Hepatocyte (in vitro differentiated cells): ENCODE data around the gene CGB5. TPM values are rescaled to one million over a fixed set of nuclear protein-coding genes. Genes with fewer than 3 reads are reported as not detected.
"Not testable (repeated sequence)": the region's sequence is repeated elsewhere in the genome, so short reads cannot be mapped to it uniquely, and the experiment has no call there.

Experiments used
- DNase-seq: peaks from one replicate; pipeline ENCODE4 v3.0.0-alpha.2; 2016; ENCODE audit warnings: low spot score
- H2AFZ ChIP-seq: fragments of 200-600 bp; sonication (generic); 2 replicates; pipeline ENCODE4 v1.6.0; 2016; ENCODE audit warnings: antibody characterized with exemption, mild to moderate bottlenecking
- H3K27ac ChIP-seq: fragments of 200-600 bp; sonication (generic); 2 replicates; pipeline ENCODE4 v1.5.1; 2016; ENCODE audit warnings: mild to moderate bottlenecking
- H3K27me3 ChIP-seq: fragments of 200-600 bp; sonication (generic); 2 replicates; pipeline ENCODE4 v1.6.1; 2016
- H3K36me3 ChIP-seq: fragments of 200-600 bp; sonication (generic); replicated peaks from 2 replicates; pipeline ENCODE4 v1.5.1; 2016; ENCODE audit warnings: low read depth; ENCODE audit not compliant: insufficient read depth
- H3K4me1 ChIP-seq: fragments of 200-600 bp; sonication (generic); 2 replicates; pipeline ENCODE4 v1.5.1; 2016; ENCODE audit warnings: mild to moderate bottlenecking, moderate library complexity; ENCODE audit not compliant: insufficient read depth
- H3K4me2 ChIP-seq: fragments of 200-600 bp; sonication (generic); 2 replicates; pipeline ENCODE4 v1.6.0; 2016
- H3K4me3 ChIP-seq: fragments of 200-600 bp; sonication (generic); 2 replicates; pipeline ENCODE4 v1.5.1; 2016; ENCODE audit warnings: mild to moderate bottlenecking
- H3K79me2 ChIP-seq: fragments of 200-600 bp; sonication (generic); 2 replicates; pipeline ENCODE4 v1.6.0; 2017; ENCODE audit warnings: mild to moderate bottlenecking
- H3K9me2 ChIP-seq: fragments of 200-600 bp; sonication (generic); replicated peaks from 2 replicates; pipeline ENCODE4 v1.6.0; 2017; ENCODE audit warnings: mild to moderate bottlenecking; ENCODE audit not compliant: insufficient read depth
- H3K9me3 ChIP-seq: fragments of 200-600 bp; sonication (generic); 2 replicates; pipeline ENCODE4 v1.5.1; 2016; ENCODE audit warnings: low read depth, mild to moderate bottlenecking
- H4K20me1 ChIP-seq: fragments of 200-600 bp; sonication (generic); 2 replicates; pipeline ENCODE4 v1.6.0; 2016; ENCODE audit warnings: mild to moderate bottlenecking; ENCODE audit not compliant: insufficient read depth, poor library complexity, severe bottlenecking
- CTCF ChIP-seq: fragments of 200-600 bp; sonication (generic); IDR thresholded peaks from 2 replicates; pipeline ENCODE4 v1.5.1; 2016; ENCODE audit warnings: antibody characterized with exemption, mild to moderate bottlenecking; ENCODE audit not compliant: poor library complexity
- EZH2 ChIP-seq: fragments of 200-600 bp; sonication (generic); IDR thresholded peaks from 2 replicates; pipeline ENCODE4 v1.6.1; 2016; ENCODE audit warnings: antibody characterized with exemption, mild to moderate bottlenecking, borderline replicate concordance
- EZH2phosphoT487 ChIP-seq: fragments of 200-600 bp; sonication (generic); IDR thresholded peaks from one replicate; pipeline ENCODE4 v1.6.1; 2018; ENCODE audit warnings: antibody characterized with exemption, mild to moderate bottlenecking, low read depth, moderate library complexity; ENCODE audit not compliant: unreplicated experiment, severe bottlenecking
- WGBS: methylation state at CpG from one replicate; pipeline ENCODE4 v1.1.6; 2016; ENCODE audit warnings: low lambda C conversion rate; ENCODE audit errors: missing lambda C conversion rate; 5-methylcytosine and 5-hydroxymethylcytosine counted together
- polyA plus RNA-seq: library from polyadenylated mRNA; unstranded; fragments of >200 nt; fragmentation: Nextera tagmentation; extraction: Ambion mirVana; gene quantifications from 2 replicates; pipeline ENCODE4 v1.2.1, GENCODE V29; 2016
- total RNA-seq: library from RNA; depleted of rRNA; stranded (reverse); fragments of >200 nt; gene quantifications from 2 replicates; pipeline ENCODE4 v1.2.3, GENCODE V29; 2014

The CGB5 gene
- total and polyA plus RNA-seq, 2 experiments from 2014 or later = 0.22 to 1.9 TPM

- DNase-seq = peak; percentile 71
- Histone ChIP-seq H3K9me2 (no peaks in the 10 kb centered on the region), H3K4me1 (peaks cover 9% of the 10 kb centered on the region), H3K4me2 (peak overlapping the region; percentile 91), H4K20me1 (no peaks in the 10 kb centered on the region), H3K9me3 (no peaks in the 10 kb centered on the region), H3K36me3 (no peaks in the 10 kb centered on the region), H2AFZ (peak overlapping the region; percentile 6), H3K27me3 (peaks cover 27% of the 10 kb centered on the region), H3K79me2 (no peaks in the 10 kb centered on the region), H3K27ac (no peak overlapping the region), H3K4me3 (peak overlapping the region; percentile 36)
- 2% methylated on average over 59 of the region's 62 CpGs for WGBS
- TF ChIP-seq EZH2phosphoT487 = no peak
- peak; percentile 52 for TF ChIP-seq CTCF
Observed at GRCh38 chr19:49017666-49018351, 25.8 kb upstream of the CGB5 start.

- H3K4me1 ChIP-seq, H3K79me2 ChIP-seq, H3K27ac ChIP-seq, H4K20me1 ChIP-seq, H3K9me2 ChIP-seq, H3K9me3 ChIP-seq, DNase-seq, H3K4me3 ChIP-seq, H3K36me3 ChIP-seq: not testable (repeated sequence)
- H3K4me2 ChIP-seq = peak overlapping the region; percentile 91
- peak overlapping the region; percentile 6 for H2AFZ ChIP-seq
- WGBS = 64% methylated on average over 42 of the region's 50 CpGs
- H3K27me3 ChIP-seq = peaks cover 27% of the 10 kb centered on the region
Observed at GRCh38 chr19:49018388-49019241, 25.0 kb upstream of the CGB5 start.

GRCh38 chr19:49019242-49019932 lies 24.3 kb upstream of the CGB5 start:
- Histone ChIP-seq H3K79me2 (no peaks in the 10 kb centered on the region), H3K9me3 (no peaks in the 10 kb centered on the region), H3K4me1 (peaks cover 9% of the 10 kb centered on the region), H3K9me2 (no peaks in the 10 kb centered on the region), H3K4me3 (no peak overlapping the region), H4K20me1 (no peaks in the 10 kb centered on the region), H3K4me2 (peak overlapping the region; percentile 51), H3K27ac (no peak overlapping the region), H3K27me3 (peaks cover 27% of the 10 kb centered on the region), H3K36me3 (no peaks in the 10 kb centered on the region), H2AFZ (no peak overlapping the region)
- DNase-seq = peak; percentile 49
- 44% methylated on average over 41 of the region's 41 CpGs for WGBS
- TF ChIP-seq EZH2 (no peak), EZH2phosphoT487 (no peak), CTCF (peak; percentile 2)

- Histone ChIP-seq H3K79me2 (no peaks in the 10 kb centered on the region), H3K9me2 (no peaks in the 10 kb centered on the region), H2AFZ (no peak overlapping the region), H3K4me3 (no peak overlapping the region), H3K27me3 (peaks cover 27% of the 10 kb centered on the region), H4K20me1 (no peaks in the 10 kb centered on the region), H3K4me2 (no peak overlapping the region), H3K9me3 (no peaks in the 10 kb centered on the region), H3K36me3 (no peaks in the 10 kb centered on the region), H3K4me1 (peaks cover 9% of the 10 kb centered on the region), H3K27ac (no peak overlapping the region)
- WGBS = 73% methylated on average over 11 of the region's 11 CpGs
- no peak for DNase-seq
- TF ChIP-seq CTCF (no peak), EZH2 (no peak)
Observed at GRCh38 chr19:49020342-49020741, 23.3 kb upstream of the CGB5 start.
